Activated CD4-positive, alpha-beta T cell treated with anti-CD3 and anti-CD28 coated beads, Interleukin-2, amount 10 ng/mL, durations not matched to agents 7 days and 5 days (primary cell): Measurements from ENCODE around the gene ATF3. TPM values are rescaled to one million over a fixed set of nuclear protein-coding genes. Genes with fewer than 3 reads are reported as not detected.

Experiments used
- CTCF ChIA-PET: fragments of 350-600 bp; sonication (Branson Sonifier 250); formaldehyde crosslinking; loops from one replicate; lab custom pipeline; 2021; ENCODE audit warnings: antibody characterized with exemption; lab: Charles Lee
- POLR2A ChIA-PET: fragments of 350-600 bp; sonication (Branson Sonifier 250); formaldehyde crosslinking; loops from one replicate; lab custom pipeline; 2021; ENCODE audit warnings: antibody characterized with exemption; lab: Charles Lee
- DNase-seq: peaks from one replicate; pipeline ENCODE4 v3.0.0-alpha.2; 2020
- H3K27ac Mint-ChIP-seq: one replicate; pipeline ENCODE4 v1.8.0; 2021; ENCODE audit warnings: mild to moderate bottlenecking, moderate library complexity, mixed read lengths
- H3K27me3 Mint-ChIP-seq: one replicate; pipeline ENCODE4 v1.8.0; 2021; ENCODE audit warnings: mixed read lengths
- H3K36me3 Mint-ChIP-seq: one replicate; pipeline ENCODE4 v1.8.0; 2021; ENCODE audit warnings: low read depth, mixed read lengths
- H3K4me1 Mint-ChIP-seq: one replicate; pipeline ENCODE4 v1.8.0; 2021; ENCODE audit warnings: mixed read lengths
- H3K4me3 Mint-ChIP-seq: one replicate; pipeline ENCODE4 v1.8.0; 2021; ENCODE audit warnings: mild to moderate bottlenecking, moderate library complexity, mixed read lengths
- H3K9me3 Mint-ChIP-seq: one replicate; pipeline ENCODE4 v1.8.0; 2021; ENCODE audit warnings: mixed read lengths
- total RNA-seq, 2 experiments: library from RNA; stranded (reverse); gene quantifications; one replicate each; pipeline ENCODE4 v1.2.3, GENCODE V29; 2021

The ATF3 gene
- total RNA-seq, 2 experiments from 2014 or later, result 10.0 to 13.0 TPM

GRCh38 chr1:212589446-212589845 is 19.1 kb upstream of the ATF3 start:
- CTCF ChIA-PET, result interaction anchor here (0.5 to 1.2 kb wide), 5 partner anchors 8 to 108 kb away, joined by 3 to 5 read pairs (median 4); no protein-coding TSS in a partner anchor
- H3K27me3 Mint-ChIP-seq, result peaks cover 51% of the 10 kb centered on the region

DNA sequence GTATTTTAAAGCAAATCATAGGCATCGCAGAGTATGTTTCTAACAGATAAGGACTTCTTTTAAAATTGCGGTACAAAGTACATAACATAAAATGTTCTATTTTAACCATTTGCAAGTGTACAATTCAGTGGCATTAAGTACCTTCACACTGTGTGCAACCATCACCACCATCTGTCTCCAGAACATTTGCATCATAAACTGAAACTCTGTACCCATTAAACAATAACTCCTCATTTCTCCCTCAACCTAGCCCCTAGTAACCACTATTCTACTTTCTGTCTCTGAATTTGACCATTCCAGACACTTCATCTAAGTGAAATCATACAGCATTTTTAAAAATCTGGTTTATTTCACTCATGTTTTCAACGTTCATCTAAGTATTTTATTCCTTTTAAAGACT is 16.6 kb upstream of the ATF3 start:
- no peak for DNase-seq
- peaks cover 21% of the 10 kb centered on the region for H3K4me1 Mint-ChIP-seq
- no peaks in the 10 kb centered on the region for H3K9me3 Mint-ChIP-seq
- ChIA-PET POLR2A (no interaction called here), CTCF (no interaction called here)
- no peaks in the 10 kb centered on the region for H3K36me3 Mint-ChIP-seq
- peaks cover 38% of the 10 kb centered on the region for H3K27me3 Mint-ChIP-seq
- no peak overlapping the region for H3K4me3 Mint-ChIP-seq
- H3K27ac Mint-ChIP-seq, result no peak overlapping the region

More at GRCh38 chr1:212589446-212589845, 19.1 kb upstream of the ATF3 start:
- H3K9me3 Mint-ChIP-seq, result no peaks in the 10 kb centered on the region
- no peak overlapping the region for H3K4me3 Mint-ChIP-seq
- no peak overlapping the region for H3K27ac Mint-ChIP-seq
- no peak for DNase-seq
- peaks cover 3% of the 10 kb centered on the region for H3K4me1 Mint-ChIP-seq
- POLR2A ChIA-PET, result no interaction called here
- no peaks in the 10 kb centered on the region for H3K36me3 Mint-ChIP-seq

DNA sequence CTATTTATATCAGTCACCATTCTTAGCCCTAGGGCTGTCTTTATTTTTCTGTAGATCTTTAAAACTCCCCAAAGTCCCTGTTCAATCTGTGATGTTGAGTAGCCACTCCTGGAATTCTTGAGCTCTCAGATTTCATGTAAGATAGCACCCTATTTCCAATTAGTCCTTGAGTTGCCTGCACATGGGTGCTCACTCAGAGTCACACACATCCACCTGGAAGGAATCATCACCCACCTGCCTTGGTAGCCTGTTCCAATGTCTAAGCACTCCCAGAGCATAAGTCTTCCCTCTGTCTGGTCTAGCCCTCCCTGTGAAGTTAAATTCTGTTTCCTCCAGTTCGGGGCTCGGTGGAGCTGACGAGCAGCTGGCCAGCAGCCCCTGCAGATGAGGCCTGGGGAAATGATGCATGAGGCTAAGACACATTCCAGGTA is 14.7 kb upstream of the ATF3 start:
- H3K9me3 Mint-ChIP-seq, result peaks cover 5% of the 10 kb centered on the region
- POLR2A ChIA-PET, result no interaction called here
- no peak overlapping the region for H3K4me3 Mint-ChIP-seq
- H3K4me1 Mint-ChIP-seq, result peaks cover 30% of the 10 kb centered on the region
- H3K36me3 Mint-ChIP-seq, result peaks cover 2% of the 10 kb centered on the region
- H3K27ac Mint-ChIP-seq, result no peak overlapping the region
- peaks cover 24% of the 10 kb centered on the region for H3K27me3 Mint-ChIP-seq
- CTCF ChIA-PET, result interaction anchor here (0.7 to 2.6 kb wide), 2 partner anchors 10 to 108 kb away, joined by 6 to 9 read pairs; no protein-coding TSS in a partner anchor
- no peak for DNase-seq

GRCh38 chr1:212594640-212595039 is 13.9 kb upstream of the ATF3 start:
- Mint-ChIP-seq H3K36me3 (peaks cover 2% of the 10 kb centered on the region), H3K27ac (no peak overlapping the region), H3K4me1 (peaks cover 30% of the 10 kb centered on the region)

GRCh38 chr1:212595229-212595628 is 13.3 kb upstream of the ATF3 start:
- H3K27ac Mint-ChIP-seq, result peak overlapping the region; percentile 93
- peaks cover 30% of the 10 kb centered on the region for H3K4me1 Mint-ChIP-seq
- no peak for DNase-seq
- H3K9me3 Mint-ChIP-seq, result peaks cover 5% of the 10 kb centered on the region
- POLR2A ChIA-PET, result no interaction called here
- CTCF ChIA-PET, result interaction anchor here (0.8 to 2.6 kb wide), 2 partner anchors 9 to 12 kb away, joined by 3 to 9 read pairs; no protein-coding TSS in a partner anchor
- peaks cover 22% of the 10 kb centered on the region for H3K27me3 Mint-ChIP-seq
- H3K36me3 Mint-ChIP-seq, result peaks cover 2% of the 10 kb centered on the region
- H3K4me3 Mint-ChIP-seq, result no peak overlapping the region

More at GRCh38 chr1:212594640-212595039, 13.9 kb upstream of the ATF3 start:
- DNase-seq, result no peak
- peaks cover 18% of the 10 kb centered on the region for H3K27me3 Mint-ChIP-seq
- H3K4me3 Mint-ChIP-seq, result no peak overlapping the region
- peaks cover 5% of the 10 kb centered on the region for H3K9me3 Mint-ChIP-seq
- ChIA-PET CTCF (interaction anchor here (0.8 to 2.6 kb wide), 2 partner anchors 8 to 11 kb away, joined by 3 to 9 read pairs; no protein-coding TSS in a partner anchor), POLR2A (no interaction called here)

GRCh38 chr1:212595787-212596714 is 12.5 kb upstream of the ATF3 start:
- CTCF ChIA-PET, result interaction anchor here (0.5 to 2.1 kb wide), 10 partner anchors 9 to 1447 kb away, joined by 3 to 10 read pairs (median 3); partner anchors contain the start of gene ATF3
- H3K36me3 Mint-ChIP-seq, result peaks cover 2% of the 10 kb centered on the region
- peaks cover 5% of the 10 kb centered on the region for H3K9me3 Mint-ChIP-seq
- H3K4me3 Mint-ChIP-seq, result peak overlapping the region; percentile 66
- POLR2A ChIA-PET, result no interaction called here
- peak; percentile 74 for DNase-seq
- peaks cover 30% of the 10 kb centered on the region for H3K4me1 Mint-ChIP-seq
- peaks cover 20% of the 10 kb centered on the region for H3K27me3 Mint-ChIP-seq
- H3K27ac Mint-ChIP-seq, result peak overlapping the region; percentile 93

- H3K27me3 Mint-ChIP-seq, result peaks cover 21% of the 10 kb centered on the region
- H3K36me3 Mint-ChIP-seq, result peaks cover 2% of the 10 kb centered on the region
- peak overlapping the region; percentile 66 for H3K4me3 Mint-ChIP-seq
- ChIA-PET CTCF (interaction anchor here (0.5 to 2.1 kb wide), 11 partner anchors 10 to 1448 kb away, joined by 3 to 10 read pairs (median 3); partner anchors contain the start of gene ATF3), POLR2A (no interaction called here)
- DNase-seq, result no peak
- H3K27ac Mint-ChIP-seq, result peak overlapping the region; percentile 93
- H3K9me3 Mint-ChIP-seq, result peaks cover 5% of the 10 kb centered on the region
- H3K4me1 Mint-ChIP-seq, result peaks cover 30% of the 10 kb centered on the region
Observed at GRCh38 chr1:212596798-212597197, 11.8 kb upstream of the ATF3 start.

GRCh38 chr1:212597487-212597886 is 11.1 kb upstream of the ATF3 start:
- Mint-ChIP-seq H3K4me1 (peaks cover 30% of the 10 kb centered on the region), H3K9me3 (peaks cover 5% of the 10 kb centered on the region), H3K4me3 (no peak overlapping the region), H3K27ac (peak overlapping the region; percentile 93), H3K27me3 (peaks cover 21% of the 10 kb centered on the region), H3K36me3 (peaks cover 2% of the 10 kb centered on the region)
- CTCF ChIA-PET, result interaction anchor here (1.2 to 2.1 kb wide), 6 partner anchors 8 to 120 kb away, joined by 3 to 10 read pairs (median 6); partner anchors contain the start of gene ATF3
- POLR2A ChIA-PET, result no interaction called here
- no peak for DNase-seq

DNA sequence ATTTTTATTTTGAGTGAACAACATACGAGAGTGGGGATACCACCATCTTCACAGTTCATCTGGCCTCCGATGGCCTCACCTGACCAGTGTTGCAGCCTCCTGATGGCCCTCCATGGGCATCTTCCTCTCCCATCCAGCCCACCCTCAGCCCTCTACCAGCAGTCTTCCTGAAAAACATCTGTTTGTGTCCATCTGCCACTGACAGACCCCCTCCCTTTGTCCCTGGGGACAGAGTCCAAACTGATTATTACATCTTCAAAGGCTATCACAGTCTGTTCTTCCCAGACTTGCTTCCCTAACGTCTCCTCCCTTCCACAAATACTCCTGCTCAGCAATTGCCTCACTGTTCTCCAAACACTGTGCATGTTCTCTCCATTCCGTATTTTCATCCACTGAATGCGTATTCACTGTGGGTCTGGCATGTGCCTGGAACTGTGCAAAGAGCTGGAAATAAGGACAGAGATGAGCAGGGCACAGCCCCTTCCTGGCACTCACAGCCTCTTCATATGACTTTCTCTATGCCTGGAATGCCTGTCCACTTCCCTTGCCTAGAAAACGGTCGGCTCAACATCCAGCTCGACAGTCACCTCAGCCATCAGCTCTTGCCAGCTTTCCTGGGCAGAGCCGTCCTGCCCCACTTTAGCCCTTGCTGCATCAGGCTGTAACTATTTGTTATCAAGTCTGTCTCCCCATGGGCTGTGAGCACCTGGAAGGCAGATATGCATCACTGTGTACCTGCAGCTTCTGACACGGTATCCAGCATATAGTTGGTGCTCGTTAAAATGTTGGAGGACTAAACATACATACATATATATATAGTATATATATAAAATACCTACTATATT is 8.3 kb upstream of the ATF3 start:
- H3K4me3 Mint-ChIP-seq, result no peak overlapping the region
- ChIA-PET POLR2A (no interaction called here), CTCF (no interaction called here)
- H3K9me3 Mint-ChIP-seq, result peaks cover 5% of the 10 kb centered on the region
- H3K27me3 Mint-ChIP-seq, result peaks cover 43% of the 10 kb centered on the region
- DNase-seq, result no peak
- H3K36me3 Mint-ChIP-seq, result peaks cover 2% of the 10 kb centered on the region
- peaks cover 27% of the 10 kb centered on the region for H3K4me1 Mint-ChIP-seq
- H3K27ac Mint-ChIP-seq, result no peak overlapping the region

GRCh38 chr1:212600980-212601379 is 7.6 kb upstream of the ATF3 start:
- Mint-ChIP-seq H3K27me3 (peaks cover 50% of the 10 kb centered on the region), H3K4me1 (peaks cover 26% of the 10 kb centered on the region), H3K4me3 (no peak overlapping the region), H3K9me3 (peaks cover 5% of the 10 kb centered on the region), H3K27ac (no peak overlapping the region), H3K36me3 (peaks cover 2% of the 10 kb centered on the region)
- POLR2A ChIA-PET, result no interaction called here
- DNase-seq, result no peak
- CTCF ChIA-PET, result no interaction called here

DNA sequence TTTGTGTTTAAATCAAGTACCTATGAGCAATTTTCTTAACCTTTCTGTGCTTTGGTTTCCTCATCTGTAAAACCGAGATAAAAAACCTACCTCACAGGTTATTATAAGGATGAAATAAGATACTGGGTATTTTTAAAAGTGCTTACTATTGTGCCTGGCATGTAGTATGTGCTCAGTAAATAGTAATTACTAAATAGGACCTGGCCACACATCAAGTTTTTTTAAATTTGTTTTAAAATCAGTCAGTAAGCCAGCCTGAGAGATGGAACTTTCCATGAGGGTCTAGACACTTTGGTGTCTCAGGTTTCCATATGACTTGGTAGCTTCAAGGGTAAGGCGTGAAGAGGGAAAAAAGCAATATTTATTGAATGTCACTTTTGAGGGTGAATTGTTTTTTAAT is 7.0 kb upstream of the ATF3 start:
- no peak overlapping the region for H3K4me3 Mint-ChIP-seq
- peaks cover 27% of the 10 kb centered on the region for H3K4me1 Mint-ChIP-seq

More for the DNA sequence above, 7.0 kb upstream of the ATF3 start:
- POLR2A ChIA-PET, result no interaction called here
- H3K9me3 Mint-ChIP-seq, result peaks cover 5% of the 10 kb centered on the region
- H3K27ac Mint-ChIP-seq, result no peak overlapping the region
- CTCF ChIA-PET, result no interaction called here
- peaks cover 55% of the 10 kb centered on the region for H3K27me3 Mint-ChIP-seq
- DNase-seq, result no peak
- H3K36me3 Mint-ChIP-seq, result peaks cover 4% of the 10 kb centered on the region
